Activated naive CD8-positive, alpha-beta T cell treated with anti-CD3 and anti-CD28 coated beads, Interleukin-2, amount 50 U/mL, for 16 hours (primary cell): ENCODE measurements around the gene MAT1A.
"Not testable (repeated sequence)": the region's sequence is repeated elsewhere in the genome, so short reads cannot be mapped to it uniquely, and the experiment has no call there.

Experiments used
- DNase-seq: peaks from one replicate; pipeline ENCODE4 v3.0.0-alpha.2; 2020; ENCODE audit warnings: low read depth, low spot score

Gene MAT1A

GRCh38 chr10:80223031-80223419, 66.4 kb downstream of the MAT1A start:
- not testable (repeated sequence) for DNase-seq
